WTC11 (cell line): Measurements from ENCODE around the gene TRAPPC3L. TPM values are rescaled to one million over a fixed set of nuclear protein-coding genes. Genes with fewer than 3 reads are reported as not detected.

Source experiments
- ATAC-seq: fragments of 200-7000 bp; cut with Tn5 transposase; 2 replicates; pipeline ENCODE4 v1.10.0; 2021; ENCODE audit warnings: mild to moderate bottlenecking, moderate library complexity
- CTCF ChIA-PET: fragments of 300-600 bp; sonication (Branson Sonifier 250); formaldehyde crosslinking; loops from one replicate; lab custom pipeline; 2021; ENCODE audit warnings: antibody characterized with exemption; lab: Charles Lee
- POLR2A ChIA-PET: fragments of 350-600 bp; sonication (Branson Sonifier 250); formaldehyde crosslinking; loops from one replicate; lab custom pipeline; 2021; ENCODE audit warnings: antibody characterized with exemption; lab: Charles Lee
- DNase-seq: peaks from one replicate; pipeline ENCODE4 v3.0.0; 2021; ENCODE audit warnings: low spot score
- H3K27ac Mint-ChIP-seq: 2 replicates; pipeline ENCODE4 v1.8.0; 2021; ENCODE audit warnings: mixed read lengths
- H3K27me3 Mint-ChIP-seq: 2 replicates; pipeline ENCODE4 v1.8.0; 2021; ENCODE audit warnings: low read depth, mild to moderate bottlenecking, moderate library complexity, mixed read lengths
- H3K36me3 Mint-ChIP-seq: 2 replicates; pipeline ENCODE4 v1.8.0; 2021; ENCODE audit warnings: mixed read lengths
- H3K4me1 Mint-ChIP-seq: 2 replicates; pipeline ENCODE4 v1.8.0; 2022; ENCODE audit warnings: mixed read lengths
- H3K4me3 Mint-ChIP-seq: 2 replicates; pipeline ENCODE4 v1.8.0; 2021; ENCODE audit warnings: mild to moderate bottlenecking, moderate library complexity, mixed read lengths
- H3K9me3 Mint-ChIP-seq: 2 replicates; pipeline ENCODE4 v1.8.0; 2021; ENCODE audit warnings: mixed read lengths
- ATF1 ChIP-seq: sonication (generic); formaldehyde crosslinking; IDR thresholded peaks from 2 replicates; pipeline ENCODE4 v1.8.1; 2023; ENCODE audit warnings: mild to moderate bottlenecking, moderate library complexity, missing genetic modification reagents
- CREB1 ChIP-seq: sonication (generic); formaldehyde crosslinking; IDR thresholded peaks from 2 replicates; pipeline ENCODE4 v1.8.0; 2023; ENCODE audit warnings: mild to moderate bottlenecking, missing genetic modification reagents
- FOXJ3 ChIP-seq: sonication (generic); formaldehyde crosslinking; IDR thresholded peaks from 2 replicates; pipeline ENCODE4 v1.9.0; 2021; ENCODE audit warnings: missing genetic modification reagents, mild to moderate bottlenecking, borderline replicate concordance
- JAZF1 ChIP-seq: fragments of 250-450 bp; sonication (Bioruptor Pico); IDR thresholded peaks from 2 replicates; pipeline ENCODE4 v1.9.0; 2021; ENCODE audit warnings: moderate library complexity, mild to moderate bottlenecking, inconsistent platforms
- KAT7 ChIP-seq: sonication (generic); formaldehyde crosslinking; IDR thresholded peaks from 2 replicates; pipeline ENCODE4 v1.8.1; 2023; ENCODE audit warnings: missing genetic modification reagents, mild to moderate bottlenecking, borderline replicate concordance
- NFE2L1 ChIP-seq: sonication (generic); formaldehyde crosslinking; IDR thresholded peaks from 2 replicates; pipeline ENCODE4 v1.8.1; 2023; ENCODE audit warnings: missing genetic modification reagents
- OVOL2 ChIP-seq: fragments of 250-450 bp; sonication (Bioruptor Pico); IDR thresholded peaks from 2 replicates; pipeline ENCODE4 v1.9.0; 2021; ENCODE audit warnings: mild to moderate bottlenecking, borderline replicate concordance
- PRRX2 ChIP-seq: fragments of 250-450 bp; sonication (Bioruptor Pico); IDR thresholded peaks from 2 replicates; pipeline ENCODE4 v1.8.0; 2021; ENCODE audit warnings: mild to moderate bottlenecking
- TP53 ChIP-seq: sonication (generic); formaldehyde crosslinking; IDR thresholded peaks from 2 replicates; pipeline ENCODE4 v1.8.1; 2023; ENCODE audit warnings: mild to moderate bottlenecking, missing genetic modification reagents
- total RNA-seq: library from RNA; stranded (reverse); gene quantifications from 3 replicates; pipeline ENCODE4 v1.2.3, GENCODE V29; 2021
- TF ChIP-seq, protein P1 (sequence below): sonication (generic); formaldehyde crosslinking; IDR thresholded peaks from 2 replicates; pipeline ENCODE4 v1.8.1; 2022; ENCODE audit warnings: low read depth, mild to moderate bottlenecking, moderate library complexity, missing genetic modification reagents, borderline replicate concordance
- TF ChIP-seq, protein P2 (sequence below): fragments of 250-450 bp; sonication (Bioruptor Pico); IDR thresholded peaks from 2 replicates; pipeline ENCODE4 v1.9.0; 2021; ENCODE audit warnings: mild to moderate bottlenecking
- TF ChIP-seq, protein P3 (sequence below): sonication (generic); formaldehyde crosslinking; IDR thresholded peaks from 2 replicates; pipeline ENCODE4 v1.8.1; 2023; ENCODE audit warnings: mild to moderate bottlenecking, missing genetic modification reagents, moderate library complexity
- TF ChIP-seq, protein P4 (sequence below): sonication (generic); formaldehyde crosslinking; IDR thresholded peaks from 2 replicates; pipeline ENCODE4 v1.8.0; 2022; ENCODE audit warnings: mild to moderate bottlenecking, missing genetic modification reagents
- TF ChIP-seq, protein P5 (sequence below): sonication (generic); formaldehyde crosslinking; IDR thresholded peaks from 2 replicates; pipeline ENCODE4 v1.8.0; 2023; ENCODE audit warnings: missing genetic modification reagents, mild to moderate bottlenecking, borderline replicate concordance
- TF ChIP-seq, protein P6 (sequence below): sonication (generic); formaldehyde crosslinking; IDR thresholded peaks from 2 replicates; pipeline ENCODE4 v1.8.1; 2023; ENCODE audit warnings: mild to moderate bottlenecking, moderate library complexity, missing genetic modification reagents
- TF ChIP-seq, protein P7 (sequence below): fragments of 200-600 bp; IDR thresholded peaks from 2 replicates; pipeline ENCODE4 v1.8.0; 2022; ENCODE audit warnings: antibody characterized with exemption
- TF ChIP-seq, protein P8 (sequence below): sonication (generic); formaldehyde crosslinking; conservative IDR thresholded peaks from 2 replicates; pipeline ENCODE4 v1.8.1; 2023; ENCODE audit warnings: mild to moderate bottlenecking, low read depth, missing genetic modification reagents, moderate library complexity
- TF ChIP-seq, protein P9 (sequence below): sonication (generic); formaldehyde crosslinking; IDR thresholded peaks from 2 replicates; pipeline ENCODE4 v1.8.1; 2022; ENCODE audit warnings: missing genetic modification reagents, borderline replicate concordance

The TRAPPC3L gene
- total RNA-seq, 1 experiment from 2014 or later = not detected

DNA sequence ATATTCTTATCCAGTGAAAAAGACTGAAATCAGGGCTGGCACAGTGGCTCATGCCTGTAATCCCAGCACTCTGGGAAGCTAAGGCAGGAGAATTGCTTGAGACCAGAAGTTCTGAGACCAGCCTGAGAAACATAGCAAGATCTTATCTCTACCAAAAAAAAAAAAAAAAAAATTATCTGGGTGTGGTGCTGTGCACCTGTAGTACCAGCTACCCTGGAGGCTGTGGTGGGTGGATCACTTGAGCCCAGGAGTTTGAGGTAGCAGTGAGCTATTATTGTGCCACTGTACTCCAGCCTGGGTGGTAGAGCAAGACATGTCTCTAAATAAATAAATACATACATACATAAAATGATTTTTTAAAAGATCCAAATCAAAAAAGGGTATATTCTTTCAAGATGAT is 78.0 kb downstream of the TRAPPC3L start:
- TF ChIP-seq PRRX2 = no peak
- TF ChIP-seq, protein P1, sequence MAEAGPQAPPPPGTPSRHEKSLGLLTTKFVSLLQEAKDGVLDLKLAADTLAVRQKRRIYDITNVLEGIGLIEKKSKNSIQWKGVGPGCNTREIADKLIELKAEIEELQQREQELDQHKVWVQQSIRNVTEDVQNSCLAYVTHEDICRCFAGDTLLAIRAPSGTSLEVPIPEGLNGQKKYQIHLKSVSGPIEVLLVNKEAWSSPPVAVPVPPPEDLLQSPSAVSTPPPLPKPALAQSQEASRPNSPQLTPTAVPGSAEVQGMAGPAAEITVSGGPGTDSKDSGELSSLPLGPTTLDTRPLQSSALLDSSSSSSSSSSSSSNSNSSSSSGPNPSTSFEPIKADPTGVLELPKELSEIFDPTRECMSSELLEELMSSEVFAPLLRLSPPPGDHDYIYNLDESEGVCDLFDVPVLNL (CRISPR knock-in tag) = no peak
- TF ChIP-seq, all 79 proteins: peak for 0
- ChIA-PET CTCF (no interaction called here), POLR2A (no interaction called here)
- peaks cover 3% of the 10 kb centered on the region; the same call in 1 of the 2 replicates for H3K9me3 Mint-ChIP-seq
- peaks cover 14% of the 10 kb centered on the region for H3K27me3 Mint-ChIP-seq
- no peak overlapping the region for H3K4me3 Mint-ChIP-seq
- H3K27ac Mint-ChIP-seq = no peak overlapping the region
- peaks cover 22% of the 10 kb centered on the region for H3K4me1 Mint-ChIP-seq
- no peaks in the 10 kb centered on the region for H3K36me3 Mint-ChIP-seq
- ATAC-seq = no peak
- no peak for DNase-seq

DNA sequence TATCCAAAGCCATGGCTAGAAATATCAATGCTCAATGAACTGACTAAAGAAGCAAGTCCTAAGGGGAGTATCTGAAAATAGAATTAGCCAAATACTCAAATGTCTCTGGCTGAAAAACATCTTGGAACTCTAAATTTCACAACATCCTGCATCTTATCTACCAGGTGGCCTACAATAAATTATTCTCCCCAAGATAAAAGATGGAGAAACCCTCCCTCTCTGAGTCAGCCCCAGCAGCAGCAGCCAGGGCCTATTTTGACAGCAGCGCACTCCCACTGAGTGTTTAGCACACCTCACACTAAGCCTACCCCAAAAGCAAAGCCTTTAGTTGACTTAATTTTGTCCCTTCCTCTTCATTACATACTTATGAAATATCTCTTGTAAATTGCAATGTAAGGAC is 78.4 kb downstream of the TRAPPC3L start:
- Mint-ChIP-seq H3K27ac (no peak overlapping the region), H3K36me3 (no peaks in the 10 kb centered on the region)
- POLR2A ChIA-PET = no interaction called here

More for the DNA sequence above, 78.4 kb downstream of the TRAPPC3L start:
- TF ChIP-seq, protein P2, sequence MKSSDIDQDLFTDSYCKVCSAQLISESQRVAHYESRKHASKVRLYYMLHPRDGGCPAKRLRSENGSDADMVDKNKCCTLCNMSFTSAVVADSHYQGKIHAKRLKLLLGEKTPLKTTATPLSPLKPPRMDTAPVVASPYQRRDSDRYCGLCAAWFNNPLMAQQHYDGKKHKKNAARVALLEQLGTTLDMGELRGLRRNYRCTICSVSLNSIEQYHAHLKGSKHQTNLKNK (CRISPR knock-in tag) = no peak
- TF ChIP-seq CREB1 = no peak
- no peak for TF ChIP-seq TP53 (CRISPR knock-in tag)
- TF ChIP-seq, protein P3, sequence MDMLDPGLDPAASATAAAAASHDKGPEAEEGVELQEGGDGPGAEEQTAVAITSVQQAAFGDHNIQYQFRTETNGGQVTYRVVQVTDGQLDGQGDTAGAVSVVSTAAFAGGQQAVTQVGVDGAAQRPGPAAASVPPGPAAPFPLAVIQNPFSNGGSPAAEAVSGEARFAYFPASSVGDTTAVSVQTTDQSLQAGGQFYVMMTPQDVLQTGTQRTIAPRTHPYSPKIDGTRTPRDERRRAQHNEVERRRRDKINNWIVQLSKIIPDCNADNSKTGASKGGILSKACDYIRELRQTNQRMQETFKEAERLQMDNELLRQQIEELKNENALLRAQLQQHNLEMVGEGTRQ = no peak
- TF ChIP-seq, protein P4, sequence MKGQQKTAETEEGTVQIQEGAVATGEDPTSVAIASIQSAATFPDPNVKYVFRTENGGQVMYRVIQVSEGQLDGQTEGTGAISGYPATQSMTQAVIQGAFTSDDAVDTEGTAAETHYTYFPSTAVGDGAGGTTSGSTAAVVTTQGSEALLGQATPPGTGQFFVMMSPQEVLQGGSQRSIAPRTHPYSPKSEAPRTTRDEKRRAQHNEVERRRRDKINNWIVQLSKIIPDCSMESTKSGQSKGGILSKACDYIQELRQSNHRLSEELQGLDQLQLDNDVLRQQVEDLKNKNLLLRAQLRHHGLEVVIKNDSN (CRISPR knock-in tag) = no peak
- TF ChIP-seq, protein P5, sequence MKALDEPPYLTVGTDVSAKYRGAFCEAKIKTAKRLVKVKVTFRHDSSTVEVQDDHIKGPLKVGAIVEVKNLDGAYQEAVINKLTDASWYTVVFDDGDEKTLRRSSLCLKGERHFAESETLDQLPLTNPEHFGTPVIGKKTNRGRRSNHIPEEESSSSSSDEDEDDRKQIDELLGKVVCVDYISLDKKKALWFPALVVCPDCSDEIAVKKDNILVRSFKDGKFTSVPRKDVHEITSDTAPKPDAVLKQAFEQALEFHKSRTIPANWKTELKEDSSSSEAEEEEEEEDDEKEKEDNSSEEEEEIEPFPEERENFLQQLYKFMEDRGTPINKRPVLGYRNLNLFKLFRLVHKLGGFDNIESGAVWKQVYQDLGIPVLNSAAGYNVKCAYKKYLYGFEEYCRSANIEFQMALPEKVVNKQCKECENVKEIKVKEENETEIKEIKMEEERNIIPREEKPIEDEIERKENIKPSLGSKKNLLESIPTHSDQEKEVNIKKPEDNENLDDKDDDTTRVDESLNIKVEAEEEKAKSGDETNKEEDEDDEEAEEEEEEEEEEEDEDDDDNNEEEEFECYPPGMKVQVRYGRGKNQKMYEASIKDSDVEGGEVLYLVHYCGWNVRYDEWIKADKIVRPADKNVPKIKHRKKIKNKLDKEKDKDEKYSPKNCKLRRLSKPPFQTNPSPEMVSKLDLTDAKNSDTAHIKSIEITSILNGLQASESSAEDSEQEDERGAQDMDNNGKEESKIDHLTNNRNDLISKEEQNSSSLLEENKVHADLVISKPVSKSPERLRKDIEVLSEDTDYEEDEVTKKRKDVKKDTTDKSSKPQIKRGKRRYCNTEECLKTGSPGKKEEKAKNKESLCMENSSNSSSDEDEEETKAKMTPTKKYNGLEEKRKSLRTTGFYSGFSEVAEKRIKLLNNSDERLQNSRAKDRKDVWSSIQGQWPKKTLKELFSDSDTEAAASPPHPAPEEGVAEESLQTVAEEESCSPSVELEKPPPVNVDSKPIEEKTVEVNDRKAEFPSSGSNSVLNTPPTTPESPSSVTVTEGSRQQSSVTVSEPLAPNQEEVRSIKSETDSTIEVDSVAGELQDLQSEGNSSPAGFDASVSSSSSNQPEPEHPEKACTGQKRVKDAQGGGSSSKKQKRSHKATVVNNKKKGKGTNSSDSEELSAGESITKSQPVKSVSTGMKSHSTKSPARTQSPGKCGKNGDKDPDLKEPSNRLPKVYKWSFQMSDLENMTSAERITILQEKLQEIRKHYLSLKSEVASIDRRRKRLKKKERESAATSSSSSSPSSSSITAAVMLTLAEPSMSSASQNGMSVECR (CRISPR knock-in tag) = no peak
- TF ChIP-seq, protein P6, sequence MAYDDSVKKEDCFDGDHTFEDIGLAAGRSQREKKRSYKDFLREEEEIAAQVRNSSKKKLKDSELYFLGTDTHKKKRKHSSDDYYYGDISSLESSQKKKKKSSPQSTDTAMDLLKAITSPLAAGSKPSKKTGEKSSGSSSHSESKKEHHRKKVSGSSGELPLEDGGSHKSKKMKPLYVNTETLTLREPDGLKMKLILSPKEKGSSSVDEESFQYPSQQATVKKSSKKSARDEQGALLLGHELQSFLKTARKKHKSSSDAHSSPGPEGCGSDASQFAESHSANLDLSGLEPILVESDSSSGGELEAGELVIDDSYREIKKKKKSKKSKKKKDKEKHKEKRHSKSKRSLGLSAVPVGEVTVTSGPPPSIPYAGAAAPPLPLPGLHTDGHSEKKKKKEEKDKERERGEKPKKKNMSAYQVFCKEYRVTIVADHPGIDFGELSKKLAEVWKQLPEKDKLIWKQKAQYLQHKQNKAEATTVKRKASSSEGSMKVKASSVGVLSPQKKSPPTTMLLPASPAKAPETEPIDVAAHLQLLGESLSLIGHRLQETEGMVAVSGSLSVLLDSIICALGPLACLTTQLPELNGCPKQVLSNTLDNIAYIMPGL = no peak
- no peak for TF ChIP-seq NFE2L1 (CRISPR knock-in tag)
- TF ChIP-seq FOXJ3 (CRISPR knock-in tag) = no peak
- no peak for TF ChIP-seq ATF1 (CRISPR knock-in tag)
- no peak for TF ChIP-seq OVOL2
- TF ChIP-seq, protein P7, sequence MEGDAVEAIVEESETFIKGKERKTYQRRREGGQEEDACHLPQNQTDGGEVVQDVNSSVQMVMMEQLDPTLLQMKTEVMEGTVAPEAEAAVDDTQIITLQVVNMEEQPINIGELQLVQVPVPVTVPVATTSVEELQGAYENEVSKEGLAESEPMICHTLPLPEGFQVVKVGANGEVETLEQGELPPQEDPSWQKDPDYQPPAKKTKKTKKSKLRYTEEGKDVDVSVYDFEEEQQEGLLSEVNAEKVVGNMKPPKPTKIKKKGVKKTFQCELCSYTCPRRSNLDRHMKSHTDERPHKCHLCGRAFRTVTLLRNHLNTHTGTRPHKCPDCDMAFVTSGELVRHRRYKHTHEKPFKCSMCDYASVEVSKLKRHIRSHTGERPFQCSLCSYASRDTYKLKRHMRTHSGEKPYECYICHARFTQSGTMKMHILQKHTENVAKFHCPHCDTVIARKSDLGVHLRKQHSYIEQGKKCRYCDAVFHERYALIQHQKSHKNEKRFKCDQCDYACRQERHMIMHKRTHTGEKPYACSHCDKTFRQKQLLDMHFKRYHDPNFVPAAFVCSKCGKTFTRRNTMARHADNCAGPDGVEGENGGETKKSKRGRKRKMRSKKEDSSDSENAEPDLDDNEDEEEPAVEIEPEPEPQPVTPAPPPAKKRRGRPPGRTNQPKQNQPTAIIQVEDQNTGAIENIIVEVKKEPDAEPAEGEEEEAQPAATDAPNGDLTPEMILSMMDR = no peak
- TF ChIP-seq, protein P8, sequence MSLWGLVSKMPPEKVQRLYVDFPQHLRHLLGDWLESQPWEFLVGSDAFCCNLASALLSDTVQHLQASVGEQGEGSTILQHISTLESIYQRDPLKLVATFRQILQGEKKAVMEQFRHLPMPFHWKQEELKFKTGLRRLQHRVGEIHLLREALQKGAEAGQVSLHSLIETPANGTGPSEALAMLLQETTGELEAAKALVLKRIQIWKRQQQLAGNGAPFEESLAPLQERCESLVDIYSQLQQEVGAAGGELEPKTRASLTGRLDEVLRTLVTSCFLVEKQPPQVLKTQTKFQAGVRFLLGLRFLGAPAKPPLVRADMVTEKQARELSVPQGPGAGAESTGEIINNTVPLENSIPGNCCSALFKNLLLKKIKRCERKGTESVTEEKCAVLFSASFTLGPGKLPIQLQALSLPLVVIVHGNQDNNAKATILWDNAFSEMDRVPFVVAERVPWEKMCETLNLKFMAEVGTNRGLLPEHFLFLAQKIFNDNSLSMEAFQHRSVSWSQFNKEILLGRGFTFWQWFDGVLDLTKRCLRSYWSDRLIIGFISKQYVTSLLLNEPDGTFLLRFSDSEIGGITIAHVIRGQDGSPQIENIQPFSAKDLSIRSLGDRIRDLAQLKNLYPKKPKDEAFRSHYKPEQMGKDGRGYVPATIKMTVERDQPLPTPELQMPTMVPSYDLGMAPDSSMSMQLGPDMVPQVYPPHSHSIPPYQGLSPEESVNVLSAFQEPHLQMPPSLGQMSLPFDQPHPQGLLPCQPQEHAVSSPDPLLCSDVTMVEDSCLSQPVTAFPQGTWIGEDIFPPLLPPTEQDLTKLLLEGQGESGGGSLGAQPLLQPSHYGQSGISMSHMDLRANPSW (CRISPR knock-in tag) = no peak
- no peak for TF ChIP-seq KAT7 (CRISPR knock-in tag)
- TF ChIP-seq, protein P9, sequence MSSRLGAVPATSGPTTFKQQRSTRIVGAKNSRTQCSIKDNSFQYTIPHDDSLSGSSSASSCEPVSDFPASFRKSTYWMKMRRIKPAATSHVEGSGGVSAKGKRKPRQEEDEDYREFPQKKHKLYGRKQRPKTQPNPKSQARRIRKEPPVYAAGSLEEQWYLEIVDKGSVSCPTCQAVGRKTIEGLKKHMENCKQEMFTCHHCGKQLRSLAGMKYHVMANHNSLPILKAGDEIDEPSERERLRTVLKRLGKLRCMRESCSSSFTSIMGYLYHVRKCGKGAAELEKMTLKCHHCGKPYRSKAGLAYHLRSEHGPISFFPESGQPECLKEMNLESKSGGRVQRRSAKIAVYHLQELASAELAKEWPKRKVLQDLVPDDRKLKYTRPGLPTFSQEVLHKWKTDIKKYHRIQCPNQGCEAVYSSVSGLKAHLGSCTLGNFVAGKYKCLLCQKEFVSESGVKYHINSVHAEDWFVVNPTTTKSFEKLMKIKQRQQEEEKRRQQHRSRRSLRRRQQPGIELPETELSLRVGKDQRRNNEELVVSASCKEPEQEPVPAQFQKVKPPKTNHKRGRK (CRISPR knock-in tag) = no peak
- TF ChIP-seq JAZF1 (CRISPR knock-in tag) = no peak
- DNase-seq (no peak), ATAC-seq (no peak)
- Mint-ChIP-seq H3K27me3 (peaks cover 17% of the 10 kb centered on the region), H3K4me3 (no peak overlapping the region), H3K4me1 (peaks cover 25% of the 10 kb centered on the region), H3K9me3 (peaks cover 3% of the 10 kb centered on the region; the same call in 1 of the 2 replicates)
- CTCF ChIA-PET = no interaction called here
